Activated CD4-positive, alpha-beta T cell treated with anti-CD3 and anti-CD28 coated beads for 48 hours (primary cell): ENCODE measurements around the gene HSPA4.
"Not testable (repeated sequence)": the region's sequence is repeated elsewhere in the genome, so short reads cannot be mapped to it uniquely, and the experiment has no call there.

Experiments
- DNase-seq: peaks from one replicate; pipeline ENCODE4 v3.0.0-alpha.2; 2020

HSPA4 gene

DNA sequence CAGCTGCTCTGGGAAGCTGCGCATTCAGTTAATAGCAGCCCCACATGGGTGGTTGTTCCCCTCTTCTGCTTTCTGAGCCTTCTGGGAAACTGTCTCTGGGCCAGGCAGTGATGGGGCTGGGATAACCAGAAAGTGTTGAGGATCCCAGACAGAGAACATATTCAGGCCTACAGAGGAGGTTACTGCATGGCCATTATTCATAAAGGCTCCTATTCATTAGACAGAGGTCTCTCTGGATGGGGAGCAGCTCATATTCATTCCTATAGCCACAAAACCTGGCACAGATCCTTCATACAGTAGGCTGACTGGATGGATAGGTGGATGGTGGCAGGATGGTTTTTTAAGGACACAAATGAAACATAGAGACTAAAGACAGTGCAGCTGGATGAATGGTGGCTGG, 76.3 kb downstream of the HSPA4 start:
- no peak for DNase-seq

DNA sequence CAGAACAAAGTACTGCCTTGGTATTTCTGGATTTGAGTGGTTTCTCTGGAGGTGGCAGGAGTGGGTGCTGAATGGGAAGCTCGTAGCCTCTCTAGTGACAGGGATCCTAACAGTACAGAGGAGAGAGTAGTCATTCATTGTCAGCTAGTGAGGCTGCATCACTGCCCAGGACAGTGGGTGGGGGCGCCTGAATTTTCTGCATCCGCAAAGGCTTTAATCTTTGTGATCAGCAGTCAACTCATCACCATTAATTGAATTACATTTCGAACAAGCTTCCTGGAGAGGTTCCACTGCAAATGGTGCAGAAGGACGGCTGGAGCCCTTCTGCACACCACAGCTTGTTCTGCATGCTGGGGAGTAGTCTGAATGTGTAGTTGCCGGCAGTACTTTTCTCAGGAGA, 77.5 kb downstream of the HSPA4 start:
- no peak for DNase-seq

DNA sequence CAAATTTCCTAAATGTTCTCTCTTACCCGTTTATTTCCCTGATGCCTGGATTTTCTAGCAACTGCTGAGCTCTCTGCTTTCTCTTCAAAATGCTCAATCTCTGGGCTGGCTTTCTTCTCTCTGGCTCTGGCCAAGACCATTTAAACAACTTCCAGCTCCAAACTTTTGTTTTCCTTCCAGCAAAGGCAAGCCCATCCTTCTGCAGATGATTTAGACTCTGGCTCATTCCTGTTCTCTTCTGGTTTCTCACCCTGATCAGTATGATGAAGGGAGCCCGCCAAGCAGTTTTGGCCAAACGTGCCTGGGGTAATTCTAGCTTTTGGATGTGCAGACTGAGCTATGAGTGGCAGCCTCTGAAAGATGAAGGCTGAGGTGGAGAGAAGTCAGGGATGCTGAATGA, 78.1 kb downstream of the HSPA4 start:
- no peak for DNase-seq

DNA sequence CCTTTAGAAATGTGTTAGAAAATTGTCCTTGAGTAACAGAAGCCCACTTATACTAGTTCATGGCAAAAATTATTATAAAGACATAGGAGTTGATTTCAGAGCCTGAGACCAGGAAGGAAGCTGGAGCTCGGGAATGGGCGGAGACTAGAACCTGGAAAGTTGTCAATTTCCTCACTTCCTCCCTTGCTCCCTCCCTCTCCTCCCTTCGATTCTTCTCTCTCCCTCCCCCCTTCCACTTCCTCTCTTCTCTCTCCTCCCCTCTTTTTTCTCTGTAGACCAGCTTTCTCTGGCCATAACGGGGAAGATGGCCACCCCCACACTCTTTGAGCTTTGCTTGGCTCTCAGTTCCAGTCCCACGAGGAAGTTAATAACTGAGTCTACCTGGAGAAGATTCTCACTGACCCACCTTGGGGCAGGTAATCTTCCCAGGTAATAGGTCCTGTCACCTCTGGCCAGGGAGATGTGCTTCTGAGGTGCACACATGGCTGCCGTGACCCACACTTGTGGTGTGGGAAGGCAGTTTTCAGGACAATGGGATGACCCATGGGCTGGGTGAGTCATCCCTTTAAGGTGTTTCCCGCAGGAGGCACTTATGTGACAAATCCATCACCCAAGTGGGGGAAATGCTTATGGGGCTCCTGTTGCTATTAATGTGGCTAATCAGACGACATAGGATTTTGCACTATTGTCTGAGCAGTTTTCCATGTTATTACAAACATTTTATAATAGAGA, 78.7 kb downstream of the HSPA4 start:
- no peak for DNase-seq

DNA sequence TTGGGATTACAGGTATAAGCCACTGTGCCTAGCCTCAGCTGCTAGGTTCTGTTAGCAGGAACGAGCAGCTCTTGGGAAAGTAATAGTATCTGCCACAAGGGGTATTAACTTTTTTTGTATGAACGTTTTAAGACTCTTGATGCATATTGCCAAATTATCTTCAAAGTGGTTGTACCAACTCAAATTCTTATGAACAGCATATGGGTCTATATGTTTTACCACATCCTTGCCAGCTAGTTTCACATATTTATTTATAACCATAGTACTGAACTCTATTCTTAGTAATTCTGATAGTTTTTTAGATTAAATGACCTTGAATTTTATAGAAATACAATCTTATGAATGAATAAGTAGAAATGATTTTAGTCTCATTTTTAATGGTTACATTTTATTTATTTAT, 80.9 kb downstream of the HSPA4 start:
- DNase-seq: no peak

DNA sequence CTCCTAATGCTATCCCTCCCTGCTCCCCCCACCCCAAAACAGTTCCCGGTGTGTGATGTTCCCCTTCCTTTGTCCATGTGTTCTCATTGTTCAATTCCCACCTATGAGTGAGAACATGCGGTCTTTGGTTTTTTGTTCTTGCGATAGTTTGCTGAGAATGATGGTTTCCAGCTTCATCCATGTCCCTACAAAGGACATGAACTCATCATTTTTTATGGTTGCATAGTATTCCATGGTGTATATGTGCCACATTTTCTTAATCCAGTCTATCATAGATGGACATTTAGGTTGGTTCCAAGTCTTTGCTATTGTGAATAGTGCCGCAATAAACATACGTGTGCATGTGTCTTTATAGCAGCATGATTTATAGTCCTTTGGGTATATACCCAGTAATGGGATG, 81.4 kb downstream of the HSPA4 start:
- DNase-seq: not testable (repeated sequence)

DNA sequence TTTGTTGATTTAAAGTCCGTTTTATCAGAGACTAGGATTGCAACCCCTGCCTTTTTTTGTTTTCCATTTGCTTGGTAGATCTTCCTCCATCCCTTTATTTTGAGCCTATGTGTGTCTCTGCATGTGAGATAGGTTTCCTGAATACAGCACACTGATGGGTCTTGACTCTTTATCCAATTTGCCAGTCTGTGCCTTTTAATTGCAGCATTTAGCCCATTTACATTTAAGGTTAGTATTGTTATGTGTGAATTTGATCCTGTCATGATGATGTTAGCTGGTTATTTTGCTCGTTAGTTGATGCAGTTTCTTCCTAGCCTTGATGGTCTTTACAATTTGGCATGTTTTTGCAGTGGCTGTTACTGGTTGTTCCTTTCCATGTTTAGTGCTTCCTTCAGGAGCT, 85.1 kb downstream of the HSPA4 start:
- DNase-seq: not testable (repeated sequence)

DNA sequence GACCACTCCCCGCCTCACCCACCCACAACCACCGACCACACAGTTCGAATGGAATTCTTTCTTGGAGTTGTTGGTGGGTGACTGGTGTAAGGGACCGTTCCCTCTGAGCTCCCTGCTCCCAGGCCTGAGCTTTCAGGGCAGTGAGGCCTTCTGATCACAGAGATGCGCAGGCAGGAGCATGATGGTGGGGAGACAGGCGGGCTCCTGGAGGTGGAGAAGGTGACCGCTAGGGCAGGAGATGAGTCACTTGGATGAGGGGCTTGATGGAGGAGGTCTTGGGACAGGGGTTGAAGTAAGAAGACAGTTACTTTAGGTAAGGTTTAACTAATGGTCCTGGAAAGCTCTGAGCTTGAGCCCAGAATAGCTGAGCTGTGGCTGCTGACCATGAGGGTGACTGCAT, 88.5 kb downstream of the HSPA4 start:
- no peak for DNase-seq

DNA sequence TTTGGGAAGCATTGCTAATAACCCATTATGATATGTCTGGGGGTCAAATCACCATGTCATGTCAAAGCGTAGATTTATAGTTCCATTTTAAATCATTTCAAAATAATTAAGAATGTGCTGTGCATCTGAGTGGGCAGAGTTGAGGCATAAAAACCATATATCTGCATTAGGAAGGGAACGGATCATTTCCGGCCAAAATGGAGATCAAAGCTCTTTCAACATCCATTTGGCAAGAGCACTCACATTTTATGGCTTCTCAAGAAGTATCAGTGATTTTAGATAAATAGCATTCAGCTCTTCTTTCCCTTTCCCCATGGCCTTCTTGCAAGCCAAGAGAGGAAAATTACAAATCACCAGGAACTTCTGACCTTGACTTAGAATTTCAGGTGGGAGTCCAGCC, 89.9 kb downstream of the HSPA4 start:
- DNase-seq: no peak

DNA sequence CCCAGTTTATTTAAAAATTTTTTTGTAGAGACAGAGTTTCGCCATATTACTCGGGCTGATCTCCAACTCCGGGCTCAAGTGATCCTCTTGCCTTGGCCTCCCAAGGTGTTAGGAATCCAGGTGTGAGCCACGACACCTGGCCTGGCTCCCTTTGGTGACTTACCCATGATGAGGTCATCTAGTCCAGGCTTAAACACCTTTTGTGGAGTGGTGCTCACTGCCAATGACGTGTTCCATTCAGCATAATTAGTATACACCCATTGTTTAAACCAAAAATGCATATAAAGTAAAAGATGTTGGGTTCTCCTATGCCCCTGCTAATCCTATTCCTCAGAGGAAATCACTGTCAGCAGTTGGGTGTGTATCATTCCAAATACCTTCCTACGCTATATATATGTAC, 91.0 kb downstream of the HSPA4 start:
- no peak for DNase-seq

DNA sequence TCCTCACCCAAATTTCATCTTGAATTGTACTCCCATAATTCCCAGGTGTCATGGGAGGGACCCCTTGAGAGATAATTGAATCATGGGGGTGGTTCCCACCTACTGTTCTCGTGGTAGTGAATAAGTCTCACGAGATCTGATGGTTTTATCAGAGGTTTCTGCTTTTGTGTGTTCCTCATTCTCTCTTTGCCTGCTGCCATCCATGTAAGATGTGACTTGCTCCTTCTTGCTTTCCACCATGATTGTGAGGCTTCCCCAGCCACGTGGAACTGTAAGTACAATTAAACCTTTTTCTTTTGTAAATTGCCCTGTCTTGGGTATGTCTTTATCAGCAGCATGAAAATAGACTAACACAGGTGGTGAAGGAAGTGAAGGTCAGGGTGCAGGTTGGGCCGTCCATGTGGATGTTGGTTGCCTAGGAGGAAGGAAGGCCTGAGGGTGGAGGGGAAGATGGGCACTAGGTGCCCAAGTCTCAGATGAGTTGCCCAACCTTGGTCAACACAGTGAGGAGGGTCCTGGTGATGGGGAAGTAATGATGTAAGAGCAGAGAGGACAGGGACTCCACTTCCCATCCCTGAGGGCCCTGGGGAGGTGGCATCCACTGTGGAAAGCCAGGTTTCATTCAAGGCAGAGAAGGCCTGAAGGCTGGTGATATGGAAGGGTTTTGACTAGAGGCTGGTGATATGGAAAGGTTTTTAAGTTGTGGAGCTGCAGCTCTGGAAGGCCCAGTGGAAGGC, 92.6 kb downstream of the HSPA4 start:
- no peak for DNase-seq

DNA sequence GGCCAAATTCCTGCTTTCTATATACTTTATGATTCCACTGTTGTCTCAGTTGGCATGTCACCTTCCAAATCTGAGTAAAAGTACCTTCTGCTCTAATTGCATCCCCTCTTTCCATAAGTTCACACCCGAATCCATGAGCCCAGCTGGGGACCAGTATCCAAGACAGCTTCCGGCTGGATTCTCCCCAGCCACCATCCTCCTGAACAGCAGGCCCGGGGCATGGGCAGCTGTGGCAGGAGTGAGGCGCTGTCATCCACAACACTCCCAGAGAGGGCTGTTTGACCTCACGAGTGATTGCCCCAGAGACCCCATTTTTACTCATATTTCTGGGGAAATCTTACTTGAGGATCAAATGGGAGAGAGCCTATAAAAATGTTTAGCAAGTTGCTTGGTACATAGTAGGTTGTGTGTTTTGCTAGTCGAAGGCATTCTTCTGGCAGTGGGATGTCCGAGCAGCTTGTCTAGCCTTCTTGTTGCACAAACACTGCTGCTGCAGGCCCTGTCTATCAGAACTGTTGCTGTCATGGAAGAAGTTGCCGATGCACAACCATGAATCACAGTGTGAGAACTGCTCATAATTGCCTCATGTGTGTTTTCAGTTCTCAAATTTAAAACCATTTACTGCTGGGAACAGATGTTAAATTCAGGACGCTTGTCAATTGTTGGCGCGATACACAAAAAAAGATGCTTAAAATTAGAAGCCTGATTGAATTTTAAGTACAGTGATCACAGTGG, 93.8 kb downstream of the HSPA4 start:
- DNase-seq: no peak

DNA sequence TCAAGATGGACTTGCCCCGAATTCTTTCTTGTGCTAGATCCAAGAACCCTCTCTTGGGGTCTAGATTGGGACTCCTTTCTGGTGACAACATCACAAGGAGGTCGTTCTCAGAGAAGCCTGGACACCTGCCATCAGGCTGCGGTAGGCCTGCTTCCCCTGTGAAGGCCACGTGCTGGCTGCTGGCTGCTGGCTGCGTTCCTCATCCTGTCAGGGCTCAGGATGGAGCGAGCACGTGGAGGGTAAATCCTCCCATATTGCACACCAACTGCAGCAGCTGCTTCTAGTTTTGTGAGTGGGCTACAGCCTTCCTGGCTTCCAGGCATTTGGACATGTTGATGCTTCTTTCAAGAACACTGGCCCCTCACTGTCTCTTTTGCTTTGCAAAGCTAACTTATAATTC, 95.6 kb downstream of the HSPA4 start:
- no peak for DNase-seq

DNA sequence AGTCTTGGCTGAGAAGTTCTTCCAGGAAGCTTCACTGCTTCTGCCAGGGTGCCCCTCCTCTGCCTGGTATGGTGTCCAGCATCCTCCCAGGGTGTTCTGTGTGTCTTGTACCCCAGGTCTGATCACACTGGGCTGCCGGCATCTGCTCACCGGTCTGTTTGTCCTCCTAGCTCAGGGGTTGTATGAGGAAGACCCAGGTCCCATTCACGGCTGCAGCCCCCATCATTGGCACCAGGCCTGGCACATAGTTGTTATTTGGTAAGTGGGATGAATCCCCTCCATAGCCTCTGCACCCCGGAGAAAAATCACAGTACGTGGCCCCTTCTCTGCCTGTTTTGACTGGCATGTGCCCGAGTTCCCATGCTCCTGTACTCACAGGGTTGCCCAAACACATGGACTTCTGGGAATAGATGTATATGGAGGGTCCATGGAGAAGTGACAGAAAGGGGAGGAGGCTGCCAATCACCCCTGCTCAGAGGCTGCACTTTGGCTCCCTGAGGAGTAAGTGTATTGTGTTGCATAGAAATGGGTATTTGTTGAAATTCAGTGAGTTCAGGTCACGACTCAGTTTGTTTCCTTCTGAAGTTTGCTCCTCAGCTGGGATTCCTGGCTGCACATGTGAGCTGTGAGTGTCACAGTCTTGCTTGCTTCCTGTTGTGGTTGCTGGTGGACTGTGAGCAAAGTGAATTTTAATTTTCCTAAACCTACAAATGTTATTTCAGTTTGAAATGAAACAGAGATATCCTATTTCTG, 96.2 kb downstream of the HSPA4 start:
- DNase-seq: no peak

DNA sequence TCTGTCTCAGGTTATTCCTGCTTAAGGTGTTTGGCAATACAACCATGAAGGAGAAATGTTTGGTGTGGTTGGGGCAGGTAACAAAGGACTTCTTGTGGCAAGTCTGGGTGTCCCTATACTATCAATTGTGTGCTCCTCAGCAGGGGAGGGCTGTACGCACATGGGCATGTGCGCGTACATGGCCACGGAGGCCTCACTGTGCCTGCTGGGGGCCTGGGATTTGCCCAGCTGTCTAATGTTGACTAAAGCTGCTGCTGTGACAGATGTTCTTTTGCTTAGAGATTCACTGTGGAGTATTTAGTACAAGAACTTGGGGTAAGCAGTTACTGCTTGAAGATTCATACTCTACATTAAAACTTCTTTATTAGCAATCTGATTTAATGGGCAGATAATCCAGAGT, 97.5 kb downstream of the HSPA4 start:
- DNase-seq: no peak

DNA sequence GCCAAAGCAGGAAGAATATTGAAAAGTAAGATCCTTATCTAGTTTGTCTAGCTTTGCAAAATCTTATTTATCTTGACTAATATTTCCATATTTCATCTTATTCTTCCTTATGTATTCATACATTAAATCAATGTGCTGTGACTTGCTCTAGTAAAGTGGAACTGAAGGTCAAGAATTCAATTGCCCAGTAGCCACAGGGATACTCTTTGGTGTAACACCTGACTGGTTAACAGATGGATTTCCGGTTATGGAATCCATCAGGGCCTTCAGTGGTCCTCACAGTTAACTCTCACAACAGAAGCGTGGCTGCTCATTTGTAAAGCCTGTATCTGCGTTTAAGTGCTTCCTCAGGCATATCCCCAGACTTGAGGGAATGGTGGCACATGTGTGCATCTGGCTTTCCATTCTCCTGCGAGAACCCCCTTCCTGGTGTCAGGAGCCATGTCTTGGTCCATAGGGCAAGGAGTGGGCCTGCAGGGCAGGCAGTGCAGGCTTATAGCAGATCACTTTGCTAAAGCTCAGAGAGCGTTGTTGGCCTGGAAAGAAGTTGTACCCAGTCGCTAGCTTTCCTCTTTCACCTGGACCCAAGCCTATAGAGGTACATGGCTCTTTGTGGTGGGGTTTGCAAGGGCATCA, 99.2 kb downstream of the HSPA4 start:
- no peak for DNase-seq

DNA sequence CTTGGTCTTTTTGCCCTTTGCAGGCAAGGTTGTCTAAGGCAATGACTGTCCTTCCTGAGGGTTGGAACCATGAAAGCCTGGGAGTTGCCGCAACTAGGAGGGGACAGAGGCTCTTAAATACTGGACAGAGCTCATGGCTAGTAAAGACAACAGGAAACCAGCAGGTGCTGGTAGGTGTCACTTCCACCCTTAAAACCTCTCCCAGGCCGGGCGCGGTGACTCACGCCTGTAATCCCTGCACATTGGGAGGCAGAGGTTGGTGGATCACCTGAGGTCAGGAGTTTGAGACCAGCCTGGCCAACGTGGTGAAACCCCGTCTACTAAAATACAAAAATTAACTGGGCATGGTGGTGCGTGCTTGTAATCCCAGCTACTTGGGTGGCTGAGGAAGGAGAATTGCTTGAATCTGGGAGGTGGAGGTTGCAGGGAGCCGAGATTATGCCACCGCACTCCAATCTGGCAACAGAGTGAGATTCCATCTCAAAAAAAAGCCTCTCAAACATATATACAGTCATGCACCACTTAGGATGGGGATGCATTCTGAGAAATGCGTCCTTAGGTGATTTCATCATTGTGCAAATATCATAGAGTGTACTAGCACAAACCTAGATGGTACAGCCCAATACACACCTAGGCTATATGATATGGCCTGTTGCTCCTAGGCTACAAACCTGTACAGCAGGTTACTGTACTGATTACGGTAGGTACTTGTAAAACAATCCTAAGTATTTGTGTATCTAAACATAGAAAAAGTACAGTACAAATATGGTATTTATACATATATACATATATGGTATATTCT, 102.7 kb downstream of the HSPA4 start:
- no peak for DNase-seq

DNA sequence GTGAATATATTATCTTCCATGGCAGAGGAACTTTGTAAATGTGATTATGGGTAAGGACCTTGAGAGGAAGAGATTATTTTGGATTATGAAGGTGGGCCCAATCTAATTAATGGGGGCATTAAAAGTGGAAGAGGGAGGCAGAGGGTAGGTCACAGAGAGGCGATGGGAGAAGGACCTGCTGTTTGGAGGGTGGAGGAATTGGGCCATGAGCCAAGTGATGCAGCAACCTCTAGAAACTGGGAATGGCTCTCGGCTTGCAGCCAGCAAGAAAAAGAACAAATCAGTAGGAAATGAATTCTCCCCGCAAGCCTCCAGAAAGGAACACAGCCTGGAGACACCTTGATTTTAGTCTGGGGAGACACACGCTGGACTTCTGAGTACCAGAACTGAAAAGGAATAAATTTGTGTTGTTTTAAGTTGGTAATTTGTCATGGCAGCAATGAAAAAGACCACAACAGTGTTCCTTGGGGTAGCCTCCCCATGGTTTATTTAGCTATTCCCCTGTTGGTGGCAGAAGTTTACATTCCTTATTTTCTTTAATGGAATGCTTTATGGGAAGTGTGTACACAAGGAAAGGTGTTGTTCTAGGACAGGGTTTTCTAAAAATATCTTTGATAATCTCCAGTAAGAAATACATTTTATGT, 103.6 kb downstream of the HSPA4 start:
- no peak for DNase-seq
